ENCODE measurements around the gene CERS1.

The CERS1 gene

DNA sequence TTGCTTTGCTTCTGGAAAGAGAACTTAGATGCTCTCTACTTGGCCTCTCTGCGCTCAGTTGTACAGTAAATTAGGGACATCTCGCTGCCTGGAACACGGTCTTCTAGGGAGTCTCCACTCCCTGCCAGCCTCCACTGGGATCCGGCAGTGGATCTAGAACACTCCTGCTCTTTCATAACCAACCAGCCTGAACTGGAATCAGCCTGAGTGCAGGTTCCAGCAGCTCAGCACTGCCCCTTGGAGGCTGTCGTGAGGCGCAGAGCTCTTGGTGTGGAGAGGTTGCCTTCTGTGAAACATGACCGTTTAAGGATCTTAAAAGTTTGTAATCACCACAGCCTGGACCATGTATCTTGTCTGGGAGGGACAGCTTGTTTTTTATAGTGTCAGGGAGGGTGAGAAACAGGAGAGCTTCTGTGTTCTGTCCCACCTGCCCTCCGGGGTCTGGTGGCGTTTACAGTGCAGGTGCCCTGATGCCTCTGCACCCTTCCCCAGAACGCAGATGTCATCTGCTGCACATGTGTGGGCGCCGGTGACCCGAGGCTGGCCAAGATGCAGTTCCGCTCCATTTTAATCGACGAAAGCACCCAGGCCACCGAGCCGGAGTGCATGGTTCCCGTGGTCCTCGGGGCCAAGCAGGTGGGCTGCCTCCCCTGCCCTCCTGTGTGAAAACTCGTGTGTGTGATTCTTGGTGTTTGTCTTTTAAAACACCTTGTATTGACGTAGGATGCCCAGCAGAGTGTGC lies 39.4 kb downstream of the CERS1 start:
- DNase-seq (ENCODE audit: low spot score): no peak

DNA sequence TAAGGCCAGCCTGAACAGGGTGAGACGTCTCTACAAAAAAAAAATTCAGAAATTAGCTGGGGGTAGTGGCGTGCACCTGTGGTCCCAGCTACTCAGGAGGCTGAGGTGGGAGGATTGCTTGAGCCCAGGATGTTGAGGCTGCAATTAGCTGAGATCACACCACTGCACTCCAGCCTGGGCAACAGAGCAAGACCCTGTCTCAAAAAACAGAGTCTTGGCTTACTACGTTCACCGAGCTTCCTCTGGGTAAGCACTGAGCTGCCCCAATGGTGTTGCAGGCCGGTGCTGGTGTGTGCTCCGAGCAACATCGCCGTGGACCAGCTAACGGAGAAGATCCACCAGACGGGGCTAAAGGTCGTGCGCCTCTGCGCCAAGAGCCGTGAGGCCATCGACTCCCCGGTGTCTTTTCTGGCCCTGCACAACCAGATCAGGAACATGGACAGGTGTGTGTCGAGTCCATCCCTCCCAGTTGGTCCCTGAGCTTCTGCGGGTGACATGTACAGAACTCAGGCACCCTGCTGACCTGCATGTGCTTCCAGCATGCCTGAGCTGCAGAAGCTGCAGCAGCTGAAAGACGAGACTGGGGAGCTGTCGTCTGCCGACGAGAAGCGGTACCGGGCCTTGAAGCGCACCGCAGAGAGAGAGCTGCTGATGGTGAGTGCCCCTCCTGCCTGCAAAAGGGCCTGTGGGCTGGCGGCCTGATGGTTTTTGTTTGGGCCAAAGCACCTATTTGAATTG lies 40.1 kb downstream of the CERS1 start:
- no peak for DNase-seq (ENCODE audit: low spot score)

DNA sequence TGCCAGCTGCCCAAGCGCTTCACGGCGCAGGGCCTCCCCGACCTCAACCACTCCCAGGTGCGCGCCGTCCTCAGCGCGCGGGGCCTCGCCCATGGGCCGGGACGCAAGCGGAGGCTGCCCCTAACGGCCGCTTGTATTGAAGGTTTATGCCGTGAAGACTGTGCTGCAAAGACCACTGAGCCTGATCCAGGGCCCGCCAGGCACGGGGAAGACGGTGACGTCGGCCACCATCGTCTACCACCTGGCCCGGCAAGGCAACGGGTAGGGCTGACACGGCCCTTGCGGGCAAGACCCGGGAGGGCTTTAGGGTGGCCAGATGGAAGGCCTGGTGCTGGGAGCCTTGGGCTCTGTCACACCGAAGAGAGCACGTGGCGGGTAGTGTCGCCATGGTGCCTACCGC lies 41.0 kb downstream of the CERS1 start:
- no peak for DNase-seq (ENCODE audit: low spot score)

DNA sequence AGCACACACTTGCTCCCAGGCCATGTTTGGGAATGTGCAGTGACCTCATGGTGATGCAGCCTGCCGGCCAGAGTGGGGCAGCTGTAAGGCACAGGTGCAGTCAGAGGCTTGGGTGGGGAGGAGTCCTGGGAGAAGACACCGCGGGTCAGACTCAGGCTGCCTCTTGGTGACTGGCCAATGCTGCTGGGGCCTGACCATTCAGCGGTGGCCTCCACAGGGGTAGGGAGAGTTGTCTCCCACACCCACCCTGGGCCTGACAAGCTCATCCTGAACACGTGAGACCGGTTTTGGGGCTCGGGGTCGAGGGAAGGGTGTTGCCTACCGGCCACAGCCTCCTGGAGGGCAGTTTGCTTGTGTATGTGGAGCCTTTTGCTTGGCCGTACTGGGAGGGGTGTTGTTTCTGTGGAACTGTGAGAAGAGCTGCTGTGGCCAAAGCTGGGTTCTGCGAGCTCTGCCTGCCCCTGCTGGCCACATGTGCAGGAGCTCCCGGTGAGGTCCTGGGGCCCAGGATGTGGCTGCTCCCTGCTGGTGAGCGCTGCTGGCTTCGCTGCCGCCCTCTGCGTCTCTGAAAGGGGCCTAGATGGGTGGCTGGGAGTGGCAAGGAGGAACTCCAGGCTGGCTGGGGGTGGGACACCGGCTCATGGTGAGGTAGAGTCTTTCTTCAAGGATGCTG lies 42.1 kb downstream of the CERS1 start:
- DNase-seq (ENCODE audit: low spot score): no peak

DNA sequence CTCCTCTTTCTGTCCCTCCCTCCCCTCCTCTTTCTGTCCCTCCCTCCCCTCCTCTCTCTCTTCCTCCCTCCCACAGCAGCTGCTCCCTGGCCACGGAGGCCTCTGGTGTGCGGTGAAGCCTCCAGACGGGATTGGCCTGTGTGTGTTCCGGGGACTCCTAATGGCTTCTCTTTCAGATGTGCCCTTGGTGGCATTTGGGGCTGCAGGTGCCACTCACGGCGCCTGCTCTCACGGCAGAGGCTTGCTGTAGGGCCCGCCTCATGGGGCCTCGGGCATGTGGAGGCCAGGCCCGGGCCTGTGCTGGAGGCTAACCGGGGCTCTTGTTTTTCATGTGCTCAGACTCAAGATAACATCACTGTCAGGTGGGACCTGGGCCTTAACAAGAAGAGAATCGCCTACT lies 43.3 kb downstream of the CERS1 start:
- no peak for DNase-seq (ENCODE audit: low spot score)

DNA sequence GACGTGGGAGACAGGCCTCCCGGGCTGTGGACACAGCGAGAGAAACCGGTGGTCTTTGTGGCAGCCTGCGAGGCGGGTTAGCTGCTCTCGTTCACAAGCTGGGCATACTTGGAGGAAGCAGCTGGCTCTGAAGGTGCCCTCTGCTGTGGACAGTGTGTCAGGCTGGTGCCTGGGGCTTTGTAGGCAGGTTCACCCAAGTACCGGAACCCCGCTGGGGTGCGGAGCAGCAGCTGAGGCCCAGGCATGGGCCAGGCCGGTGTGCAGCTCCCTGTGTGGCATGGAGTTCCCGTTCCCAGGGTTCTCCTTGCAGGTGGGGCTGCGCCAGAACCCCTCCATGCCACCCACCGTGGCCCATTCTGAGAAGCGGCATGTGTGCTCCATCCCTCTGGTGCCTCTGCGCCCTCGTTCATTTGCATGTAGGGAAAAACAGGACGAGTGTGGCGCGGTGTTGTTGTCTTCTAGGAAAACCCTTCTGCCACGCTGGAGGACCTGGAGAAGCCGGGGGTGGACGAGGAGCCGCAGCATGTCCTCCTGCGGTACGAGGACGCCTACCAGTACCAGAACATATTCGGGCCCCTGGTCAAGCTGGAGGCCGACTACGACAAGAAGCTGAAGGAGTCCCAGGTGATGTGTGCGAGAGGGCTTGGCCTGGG lies 44.2 kb downstream of the CERS1 start:
- no peak for DNase-seq (ENCODE audit: low spot score)

DNA sequence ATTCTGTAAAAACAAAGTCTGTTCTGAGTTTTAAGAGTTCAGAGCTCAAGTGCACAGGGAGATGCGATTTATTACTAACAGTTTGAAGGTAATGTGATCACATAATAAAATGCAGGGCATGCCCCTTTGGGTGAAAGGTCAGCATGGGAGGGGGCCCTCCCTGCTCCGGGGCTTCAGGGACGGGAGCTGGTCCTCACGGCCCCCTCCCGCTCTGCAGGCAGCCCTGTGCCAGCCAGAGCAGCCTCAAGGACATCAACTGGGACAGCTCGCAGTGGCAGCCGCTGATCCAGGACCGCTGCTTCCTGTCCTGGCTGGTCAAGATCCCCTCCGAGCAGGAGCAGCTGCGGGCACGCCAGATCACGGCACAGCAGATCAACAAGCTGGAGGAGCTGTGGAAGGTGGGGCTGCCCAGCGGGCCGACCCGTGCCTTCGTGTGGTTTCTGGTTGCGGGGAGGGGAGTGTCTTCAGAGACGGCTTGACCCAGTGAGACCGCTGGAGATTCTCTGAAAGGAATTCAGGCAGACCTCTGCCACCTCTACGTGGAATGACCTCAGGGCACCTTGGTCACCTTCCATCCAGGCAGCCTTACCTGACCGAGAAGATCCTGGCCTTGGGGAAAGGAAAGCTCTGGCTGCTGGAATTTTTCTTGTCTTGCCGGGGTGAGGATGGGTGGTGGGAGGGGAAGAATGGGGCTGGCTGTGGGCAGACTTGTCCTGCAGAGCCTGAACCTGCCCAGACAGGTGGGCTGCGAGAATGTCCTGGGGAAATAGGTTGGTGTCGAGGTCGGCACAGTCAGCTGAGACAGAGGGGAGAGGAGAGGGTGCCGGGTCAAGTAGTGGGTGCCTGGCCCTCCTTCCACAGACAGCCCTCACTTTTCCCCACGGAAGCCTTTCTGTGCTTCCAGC lies 45.2 kb downstream of the CERS1 start:
- DNase-seq (ENCODE audit: low spot score): no peak

DNA sequence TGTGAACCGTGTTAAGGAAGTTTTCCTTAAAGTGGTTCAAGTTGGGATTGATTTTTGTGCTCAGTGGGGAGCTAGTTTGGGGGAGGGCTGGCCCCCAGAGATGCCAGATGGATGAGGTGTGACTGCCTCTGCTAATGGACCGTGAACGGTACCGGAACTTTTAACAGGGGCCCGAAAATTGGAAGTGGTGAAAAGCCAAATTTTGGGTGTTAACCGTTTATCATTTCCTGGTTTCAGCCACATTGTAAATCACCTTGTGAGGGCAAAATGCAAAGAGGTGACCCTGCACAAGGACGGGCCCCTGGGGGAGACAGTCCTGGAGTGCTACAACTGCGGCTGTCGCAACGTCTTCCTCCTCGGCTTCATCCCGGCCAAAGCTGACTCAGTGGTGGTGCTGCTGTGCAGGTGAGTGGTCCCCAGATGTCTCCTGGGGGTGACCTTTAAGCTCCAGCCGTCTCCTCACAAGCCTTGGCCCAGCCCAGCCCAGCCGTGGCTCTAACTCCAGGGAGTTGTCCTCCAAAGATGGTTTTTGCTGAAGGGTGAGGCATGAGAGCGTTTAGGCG lies 46.0 kb downstream of the CERS1 start:
- DNase-seq (ENCODE audit: low spot score): no peak

DNA sequence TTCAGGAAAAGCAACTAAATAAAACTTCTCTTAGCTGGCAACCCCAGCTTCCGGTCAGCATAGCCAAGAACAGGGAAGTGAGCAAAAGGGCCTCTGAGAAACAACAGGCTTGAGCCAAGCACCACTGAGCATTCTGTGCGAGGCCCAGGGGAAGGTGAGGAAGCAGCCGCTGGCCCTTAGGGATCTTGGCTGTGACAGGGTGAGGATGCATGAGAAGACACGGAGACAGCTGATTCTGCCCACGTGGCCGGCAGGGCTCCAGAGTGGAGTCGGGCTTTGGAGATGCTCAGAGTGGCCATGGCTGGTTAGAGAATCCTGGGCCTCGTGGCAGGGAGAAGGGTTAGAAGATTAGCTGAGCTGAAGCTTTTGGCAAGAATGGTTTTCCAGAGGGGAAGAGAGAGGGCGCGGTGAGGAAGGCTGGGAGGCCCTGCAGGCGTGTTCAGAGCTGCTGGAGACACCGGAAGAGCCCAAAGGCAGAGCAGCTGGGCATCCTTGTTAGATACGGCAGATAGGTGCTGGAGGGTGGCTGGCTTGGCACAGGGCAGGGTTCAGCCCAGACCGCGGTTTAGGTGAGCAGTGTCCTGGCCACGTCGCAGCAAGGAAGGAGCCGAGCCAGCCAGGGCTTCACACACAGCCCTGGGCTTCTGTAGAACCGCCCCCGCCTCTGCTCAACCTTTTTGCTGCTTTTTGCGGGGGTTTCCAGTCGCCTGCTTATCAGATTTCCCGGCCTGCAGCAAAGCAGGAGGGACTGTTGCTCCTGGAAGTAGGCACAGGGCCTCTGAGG lies 46.9 kb downstream of the CERS1 start:
- DNase-seq (ENCODE audit: low spot score): no peak

DNA sequence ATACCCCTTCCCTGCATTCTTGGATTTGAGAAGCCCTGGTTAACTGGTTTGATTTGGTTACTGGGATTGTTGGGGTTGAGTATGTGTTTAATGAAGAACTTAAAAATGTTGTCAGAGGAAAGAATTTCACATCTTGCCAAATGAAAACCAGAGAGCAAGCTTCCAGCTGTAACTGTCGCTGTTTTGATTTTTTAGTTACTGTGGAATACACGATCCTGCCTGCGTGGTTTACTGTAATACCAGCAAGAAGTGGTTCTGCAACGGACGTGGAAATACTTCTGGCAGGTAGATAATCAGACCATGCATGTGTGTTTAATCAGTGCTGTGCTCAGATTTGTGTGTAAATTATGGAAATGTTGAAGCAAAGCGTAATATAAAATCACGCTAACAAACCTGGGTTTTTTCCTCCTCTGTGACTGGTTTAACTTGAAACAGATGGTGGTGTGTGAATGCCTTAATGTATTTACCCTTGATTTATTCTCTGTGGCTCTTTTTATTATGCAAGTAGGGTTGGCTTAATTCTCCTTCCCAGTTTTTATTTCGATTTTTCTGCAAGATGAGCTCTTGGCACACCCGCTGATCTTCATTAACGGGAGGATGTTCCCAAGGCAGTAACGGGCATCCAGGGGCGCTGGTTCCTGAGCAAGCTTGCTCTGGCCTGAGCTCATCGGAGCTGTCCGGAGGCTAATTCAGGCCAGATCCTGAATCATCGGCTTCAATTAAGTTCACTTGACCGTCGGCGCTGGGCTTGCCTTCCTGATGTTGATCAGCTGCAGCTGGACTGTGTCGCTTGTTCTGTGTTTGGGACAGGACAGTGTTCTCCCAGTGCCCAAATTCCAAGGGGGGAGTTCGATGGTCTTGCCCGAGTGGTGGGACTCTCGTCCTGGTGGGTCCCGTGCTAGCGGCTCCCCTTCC lies 48.2 kb downstream of the CERS1 start:
- DNase-seq (ENCODE audit: low spot score): no peak

DNA sequence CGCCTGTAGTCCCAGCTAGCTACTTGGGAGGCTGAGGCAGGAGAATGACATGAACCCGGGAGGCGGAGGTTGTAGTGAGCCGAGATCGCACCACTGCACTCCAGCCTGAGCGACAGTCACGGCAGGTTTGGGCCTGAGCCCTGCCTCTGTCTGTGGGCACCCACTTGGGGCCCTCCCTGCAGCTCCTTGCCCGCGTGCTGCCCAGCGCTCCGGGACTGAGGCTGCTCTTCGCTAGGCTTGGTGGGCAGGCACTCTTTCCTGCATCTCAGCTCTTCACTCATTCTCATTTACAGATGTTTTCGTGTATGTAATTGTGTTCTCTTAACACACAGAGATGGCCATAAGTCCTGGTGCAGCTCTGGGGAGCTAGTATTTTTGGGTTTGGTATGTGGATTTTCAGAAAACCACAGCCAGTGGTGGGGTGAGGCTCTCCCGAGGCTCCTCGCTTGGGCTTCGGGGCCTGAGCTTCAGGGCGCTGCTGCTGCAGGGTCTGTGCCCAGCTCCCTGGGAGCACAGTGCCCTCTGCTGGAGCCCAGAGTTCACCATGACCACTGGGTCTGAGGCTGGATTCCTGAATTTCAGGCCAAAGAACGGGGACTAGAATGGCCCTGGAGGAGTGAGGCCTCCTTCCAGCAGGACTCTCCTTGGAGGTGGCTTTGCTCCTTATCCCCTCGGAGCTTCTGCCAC lies 49.0 kb downstream of the CERS1 start:
- no peak for DNase-seq (ENCODE audit: low spot score)

DNA sequence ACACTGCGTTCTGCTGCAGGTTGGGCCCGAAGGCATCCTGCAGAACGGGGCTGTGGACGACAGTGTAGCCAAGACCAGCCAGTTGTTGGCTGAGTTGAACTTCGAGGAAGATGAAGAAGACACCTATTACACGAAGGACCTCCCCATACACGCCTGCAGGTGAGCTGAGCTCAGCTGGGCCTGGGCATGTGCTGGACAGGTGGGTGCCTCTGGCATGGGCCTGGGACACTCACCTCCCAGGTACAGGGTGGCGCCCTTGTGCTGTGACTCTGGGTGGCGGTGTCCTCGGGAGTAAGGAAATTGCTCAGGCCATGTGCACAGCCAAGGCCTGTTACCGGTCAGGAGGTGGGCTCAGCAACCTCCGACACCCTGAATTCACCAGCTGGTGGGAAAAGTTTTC lies 50.0 kb downstream of the CERS1 start:
- no peak for DNase-seq (ENCODE audit: low spot score)

DNA sequence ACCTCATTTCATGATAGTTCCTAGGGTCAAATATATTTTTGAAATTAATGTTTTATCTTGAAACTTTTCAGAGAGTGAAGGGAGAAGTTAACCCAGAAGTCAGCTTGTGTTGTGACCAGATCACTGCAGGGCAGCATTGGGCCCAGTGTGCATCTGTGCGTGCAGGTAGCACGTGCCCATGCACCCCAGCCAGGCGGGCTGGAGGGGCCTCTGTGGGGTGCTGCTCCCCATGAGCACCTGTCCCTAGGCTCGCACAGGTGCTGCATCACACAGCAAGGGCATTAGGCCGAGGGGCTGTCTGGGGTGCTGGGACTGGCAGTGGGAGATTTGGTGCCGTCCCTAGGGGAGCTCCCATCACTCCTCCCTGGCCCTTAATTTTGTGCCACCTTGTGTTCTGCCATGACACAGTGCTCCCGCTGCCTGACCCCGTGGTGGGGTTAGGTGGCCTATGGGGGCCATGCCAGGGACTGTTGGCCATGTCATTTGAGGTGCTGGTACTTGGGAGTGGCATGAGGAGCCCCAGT lies 51.1 kb downstream of the CERS1 start:
- no peak for DNase-seq (ENCODE audit: low spot score)

DNA sequence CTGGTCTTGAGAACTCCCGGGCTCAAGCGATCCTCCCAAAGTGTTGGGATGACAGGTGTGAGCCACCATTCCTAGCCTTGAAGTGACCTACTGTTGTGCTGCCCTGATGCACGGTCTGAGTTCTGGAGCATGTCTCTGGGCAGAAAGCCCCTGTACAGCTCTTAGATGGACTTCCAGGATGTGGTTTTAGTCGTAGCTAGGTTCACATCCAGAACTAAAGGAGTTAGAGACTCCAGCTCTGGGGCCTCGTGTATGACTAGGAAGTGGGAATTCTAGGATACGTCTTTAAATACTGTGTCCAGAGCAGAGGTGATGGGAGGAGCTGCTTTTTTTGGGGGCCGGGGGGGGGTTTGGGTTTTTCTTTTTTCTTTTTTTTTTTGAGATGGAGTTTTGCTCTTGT lies 52.0 kb downstream of the CERS1 start:
- no peak for DNase-seq (ENCODE audit: low spot score)

DNA sequence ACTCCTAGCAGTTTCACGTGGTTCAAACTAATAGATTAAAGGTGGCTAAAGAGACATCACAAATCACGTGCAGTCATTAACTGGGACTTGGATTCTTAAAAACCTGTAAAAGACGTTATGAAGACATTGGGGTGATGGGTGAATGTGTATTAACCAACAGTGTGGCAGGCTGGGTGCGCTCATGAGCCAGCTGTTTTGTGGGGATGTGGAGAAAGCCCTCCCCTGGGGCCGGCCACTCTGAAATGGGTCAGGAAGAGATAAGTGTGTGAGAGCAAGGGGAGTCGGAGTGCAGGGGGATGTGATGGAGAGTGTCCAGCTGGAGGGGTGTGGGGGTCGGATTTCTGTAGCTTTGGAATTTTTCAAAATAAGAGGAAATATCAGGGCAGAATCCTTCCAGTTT lies 53.8 kb downstream of the CERS1 start:
- no peak for DNase-seq (ENCODE audit: low spot score)

DNA sequence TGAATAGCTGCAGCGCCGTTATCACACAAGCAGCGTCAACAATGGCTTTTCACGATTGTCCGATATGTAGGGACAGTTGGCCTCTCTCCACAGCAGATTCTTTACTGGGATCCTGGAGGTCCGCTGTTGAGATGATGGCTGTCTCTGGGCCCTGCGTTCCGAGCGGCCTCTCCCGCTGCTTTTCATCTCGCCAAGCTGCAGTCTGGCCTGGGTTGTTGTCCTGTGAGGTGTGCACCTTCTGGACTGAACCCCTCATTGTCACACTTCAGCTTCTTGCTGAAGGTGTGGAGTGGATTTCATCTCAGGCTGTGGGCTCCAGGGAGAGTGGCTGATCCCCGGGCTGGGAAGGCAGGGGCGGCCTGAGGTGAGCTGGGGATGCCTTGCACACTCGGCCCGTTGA lies 54.6 kb downstream of the CERS1 start:
- no peak for DNase-seq (ENCODE audit: low spot score)

DNA sequence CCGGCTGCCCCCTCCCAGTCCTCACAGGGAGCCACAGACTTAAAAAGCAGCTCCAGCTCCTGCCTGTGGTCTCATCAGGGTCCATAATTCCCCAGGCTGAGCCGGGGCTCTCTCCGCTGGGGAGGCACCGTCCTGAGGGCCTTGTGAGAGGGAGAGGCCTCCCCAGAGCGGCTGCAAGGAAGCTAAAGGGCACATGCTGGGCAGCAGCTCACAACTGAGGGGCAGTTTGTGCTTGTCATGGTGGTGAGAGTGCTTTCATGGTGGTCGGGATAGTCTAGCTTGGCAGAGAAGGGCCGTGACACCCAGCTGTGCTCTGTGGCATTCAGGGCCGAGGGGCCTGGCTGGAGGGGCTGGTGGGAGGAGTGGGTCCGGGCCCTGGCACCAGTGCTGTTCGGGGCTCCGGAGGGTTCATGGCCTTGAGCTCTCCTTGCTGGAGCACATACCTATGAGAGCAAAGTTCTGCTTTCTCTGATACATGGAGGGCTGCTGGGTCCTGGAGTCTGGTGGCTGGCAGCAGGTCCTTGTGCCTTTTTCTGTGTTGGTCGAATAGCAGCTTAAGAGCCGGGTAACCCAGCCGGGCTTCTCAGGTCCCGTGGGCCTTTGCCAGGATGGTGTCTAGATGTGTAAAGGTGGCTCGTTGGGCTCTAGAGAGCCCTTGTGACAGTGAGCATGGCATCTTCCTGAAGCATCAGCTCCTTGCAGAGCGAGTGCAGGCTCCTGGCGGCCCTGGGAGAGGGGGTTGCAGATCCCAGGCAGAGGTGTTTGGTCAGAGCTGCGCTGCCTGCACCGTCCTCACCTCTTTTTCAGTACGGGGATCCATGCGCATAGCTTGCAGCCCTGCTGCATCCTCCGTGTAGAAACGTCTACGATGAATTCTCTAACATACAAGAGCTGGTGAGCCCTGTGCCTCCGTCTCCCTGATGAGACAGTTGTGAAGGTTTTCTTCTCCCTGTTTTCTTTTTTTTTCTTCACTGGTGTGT lies 55.4 kb downstream of the CERS1 start:
- no peak for DNase-seq (ENCODE audit: low spot score)

Measured in LoVo (cell line).